HEK293T (cell line): ENCODE data around the gene SLC25A51.

Source experiments
- BHLHE40 ChIP-seq: fragments of 450-650 bp; IDR thresholded peaks from 2 replicates; pipeline ENCODE4 v1.6.1; 2016; ENCODE audit warnings: mild to moderate bottlenecking, moderate library complexity, borderline replicate concordance
- CTBP1 ChIP-seq: fragments of 450-650 bp; IDR thresholded peaks from 2 replicates; pipeline ENCODE4 v1.6.1; 2016; ENCODE audit warnings: borderline replicate concordance
- FOXM1 ChIP-seq: fragments of 450-650 bp; IDR thresholded peaks from 2 replicates; pipeline ENCODE4 v1.6.1; 2017; ENCODE audit warnings: mild to moderate bottlenecking, borderline replicate concordance
- TARDBP ChIP-seq: fragments of 450-650 bp; IDR thresholded peaks from 2 replicates; pipeline ENCODE4 v1.6.1; 2016

DNA sequence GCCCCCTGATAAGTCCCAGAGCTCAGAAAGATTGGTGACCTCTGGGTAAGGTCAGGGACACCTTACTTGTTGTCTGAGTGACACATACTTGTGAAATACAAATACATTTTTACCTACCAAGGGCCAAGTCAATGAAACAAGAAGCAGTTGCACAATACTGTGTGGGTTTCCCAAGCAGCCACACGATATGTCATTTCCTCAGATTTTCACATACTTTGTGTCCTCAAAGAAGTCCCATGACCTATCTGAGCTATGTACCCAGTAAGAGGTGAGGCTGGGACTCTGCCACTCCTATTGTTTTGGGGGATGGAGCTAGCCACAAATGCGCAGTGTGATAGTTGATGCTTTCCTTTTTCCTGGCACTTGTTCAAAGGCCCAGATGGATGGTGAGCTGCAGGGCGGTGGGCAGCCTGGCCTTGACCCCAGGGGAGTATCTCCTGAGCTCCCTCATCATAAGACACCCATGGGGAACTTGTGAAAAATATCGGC is 4.8 kb upstream of the SLC25A51 start:
- TF ChIP-seq FOXM1 (no peak), CTBP1 (no peak), TARDBP (no peak), BHLHE40 (no peak)
